Osteoblast (primary cell): ENCODE results near the gene TECTB. TPM values are rescaled to one million over a fixed set of nuclear protein-coding genes. Genes with fewer than 3 reads are reported as not detected.

Source experiments
- DNase-seq: peaks from one replicate; pipeline ENCODE4 v3.0.0; 2011; ENCODE audit warnings: low spot score, mixed read lengths; ENCODE audit not compliant: insufficient read length; ENCODE audit errors: missing footprints
- H2AFZ ChIP-seq: 2 replicates; pipeline ENCODE4 v1.6.0; 2011; ENCODE audit warnings: mild to moderate bottlenecking, low read length
- H3K27ac ChIP-seq: 2 replicates; pipeline ENCODE4 v1.5.1; 2011; ENCODE audit warnings: mild to moderate bottlenecking, low read depth, low read length, moderate library complexity
- H3K27me3 ChIP-seq: 2 replicates; pipeline ENCODE4 v1.6.0; 2012; ENCODE audit warnings: mild to moderate bottlenecking, control low read depth, inconsistent platforms, low read length, moderate library complexity; ENCODE audit not compliant: insufficient read depth
- H3K36me3 ChIP-seq: 2 replicates; pipeline ENCODE4 v1.5.1; 2011; ENCODE audit warnings: mild to moderate bottlenecking, low read length, control low read depth, moderate library complexity; ENCODE audit not compliant: insufficient read depth
- H3K4me1 ChIP-seq: 2 replicates; pipeline ENCODE4 v1.5.1; 2011; ENCODE audit warnings: mild to moderate bottlenecking, low read length, control low read depth, moderate library complexity; ENCODE audit not compliant: insufficient read depth
- H3K4me2 ChIP-seq: 2 replicates; pipeline ENCODE4 v1.6.0; 2011; ENCODE audit warnings: mild to moderate bottlenecking, low read length; ENCODE audit not compliant: insufficient read depth
- H3K4me3 ChIP-seq: fragments of 200-600 bp; sonication (generic); 3 replicates; pipeline ENCODE4 v1.5.1; 2012; ENCODE audit warnings: mild to moderate bottlenecking, low read length, inconsistent platforms; ENCODE audit not compliant: insufficient read depth
- H3K79me2 ChIP-seq: 2 replicates; pipeline ENCODE4 v1.6.0; 2012; ENCODE audit warnings: mild to moderate bottlenecking, low read length, control low read depth, inconsistent platforms; ENCODE audit not compliant: insufficient read depth
- H3K9me3 ChIP-seq: 2 replicates; pipeline ENCODE4 v1.5.1; 2011; ENCODE audit warnings: low read depth, low read length, control low read depth
- H4K20me1 ChIP-seq: 2 replicates; pipeline ENCODE4 v1.6.0; 2012; ENCODE audit warnings: mild to moderate bottlenecking, low read length, control low read depth; ENCODE audit not compliant: insufficient read depth
- CTCF ChIP-seq: IDR thresholded peaks from 2 replicates; pipeline ENCODE4 v1.5.1; 2011; ENCODE audit warnings: mild to moderate bottlenecking, low read depth, low read length, moderate library complexity; ENCODE audit errors: extremely low read depth
- total RNA-seq: library from RNA; depleted of rRNA; stranded (reverse); fragments of >200 nt; gene quantifications from 2 replicates; pipeline ENCODE4 v1.2.3, GENCODE V29; 2012

TECTB gene
- total RNA-seq, 1 donor = not detected

- no peak overlapping the region for H3K27ac ChIP-seq
Measured at GRCh38 chr10:112265745-112266144, 17.5 kb upstream of the TECTB start.

GRCh38 chr10:112269266-112269665 lies 13.9 kb upstream of the TECTB start:
- peaks cover 20% of the 10 kb centered on the region for H3K4me1 ChIP-seq
- no peak for TF ChIP-seq CTCF
- H4K20me1 ChIP-seq = no peaks in the 10 kb centered on the region
- H3K4me3 ChIP-seq = no peak overlapping the region
- H2AFZ ChIP-seq = no peak overlapping the region
- H3K9me3 ChIP-seq = no peaks in the 10 kb centered on the region
- H3K27me3 ChIP-seq = no peaks in the 10 kb centered on the region
- DNase-seq = peak; percentile 77
- no peaks in the 10 kb centered on the region for H3K36me3 ChIP-seq
- peak overlapping the region; percentile 56 for H3K27ac ChIP-seq
- H3K4me2 ChIP-seq = no peak overlapping the region
- no peaks in the 10 kb centered on the region for H3K79me2 ChIP-seq

More at GRCh38 chr10:112265745-112266144, 17.5 kb upstream of the TECTB start:
- TF ChIP-seq CTCF = no peak
- no peaks in the 10 kb centered on the region for H3K79me2 ChIP-seq
- H3K4me1 ChIP-seq = peaks cover 33% of the 10 kb centered on the region
- H3K4me2 ChIP-seq = no peak overlapping the region
- no peak overlapping the region for H2AFZ ChIP-seq
- H3K9me3 ChIP-seq = no peaks in the 10 kb centered on the region
- no peak overlapping the region for H3K4me3 ChIP-seq
- DNase-seq = no peak
- H3K27me3 ChIP-seq = no peaks in the 10 kb centered on the region
- H3K36me3 ChIP-seq = no peaks in the 10 kb centered on the region
- no peaks in the 10 kb centered on the region for H4K20me1 ChIP-seq

- no peak overlapping the region for H3K4me3 ChIP-seq
- no peaks in the 10 kb centered on the region for H3K79me2 ChIP-seq
- H3K27ac ChIP-seq = peak overlapping the region; percentile 22
- no peaks in the 10 kb centered on the region for H3K9me3 ChIP-seq
- peak; percentile 82 for DNase-seq
- H4K20me1 ChIP-seq = no peaks in the 10 kb centered on the region
- peak overlapping the region; percentile 17 for H2AFZ ChIP-seq
- peaks cover 20% of the 10 kb centered on the region for H3K4me1 ChIP-seq
- H3K36me3 ChIP-seq = no peaks in the 10 kb centered on the region
- TF ChIP-seq CTCF = no peak
- no peaks in the 10 kb centered on the region for H3K27me3 ChIP-seq
- no peak overlapping the region for H3K4me2 ChIP-seq
Measured at GRCh38 chr10:112271982-112272381, 11.2 kb upstream of the TECTB start.

- Histone ChIP-seq H3K4me1 (peaks cover 26% of the 10 kb centered on the region), H3K79me2 (no peaks in the 10 kb centered on the region), H3K4me2 (no peak overlapping the region), H3K27ac (no peak overlapping the region), H3K4me3 (no peak overlapping the region), H4K20me1 (no peaks in the 10 kb centered on the region), H3K27me3 (no peaks in the 10 kb centered on the region), H3K9me3 (no peaks in the 10 kb centered on the region), H3K36me3 (no peaks in the 10 kb centered on the region), H2AFZ (no peak overlapping the region)
- no peak for DNase-seq
- TF ChIP-seq CTCF = no peak
Measured at GRCh38 chr10:112274831-112275230, 8.4 kb upstream of the TECTB start.
